HG03342 (cell line): ENCODE data around the gene MYO5B.

ENCODE experiments used
- ATAC-seq: cut with Tn5 transposase; IDR thresholded peaks from one replicate; pipeline ENCODE4 v1.9.1; 2021; ENCODE audit warnings: mild to moderate bottlenecking, moderate library complexity; ENCODE audit not compliant: unreplicated experiment

Gene MYO5B

DNA sequence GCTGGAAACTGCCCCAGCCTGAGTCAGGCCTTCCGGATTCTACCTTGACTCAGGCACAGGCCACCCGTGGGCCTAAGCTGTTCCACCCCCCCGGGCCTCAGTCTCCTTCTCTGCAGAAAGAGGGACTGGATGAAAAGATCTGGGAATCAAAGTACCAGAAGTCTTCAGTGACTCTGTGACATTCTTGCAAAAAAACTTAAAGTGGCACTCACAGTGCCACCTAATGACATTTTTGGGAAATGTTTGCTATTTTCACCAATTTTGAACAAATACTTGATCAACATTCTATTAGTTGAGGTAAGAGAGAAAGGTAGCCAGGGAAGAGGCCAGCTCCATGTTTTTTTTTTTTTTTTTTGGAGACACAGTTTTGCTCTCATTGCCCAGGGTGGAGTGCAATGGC is 333.3 kb downstream of the MYO5B start:
- ATAC-seq: no peak

DNA sequence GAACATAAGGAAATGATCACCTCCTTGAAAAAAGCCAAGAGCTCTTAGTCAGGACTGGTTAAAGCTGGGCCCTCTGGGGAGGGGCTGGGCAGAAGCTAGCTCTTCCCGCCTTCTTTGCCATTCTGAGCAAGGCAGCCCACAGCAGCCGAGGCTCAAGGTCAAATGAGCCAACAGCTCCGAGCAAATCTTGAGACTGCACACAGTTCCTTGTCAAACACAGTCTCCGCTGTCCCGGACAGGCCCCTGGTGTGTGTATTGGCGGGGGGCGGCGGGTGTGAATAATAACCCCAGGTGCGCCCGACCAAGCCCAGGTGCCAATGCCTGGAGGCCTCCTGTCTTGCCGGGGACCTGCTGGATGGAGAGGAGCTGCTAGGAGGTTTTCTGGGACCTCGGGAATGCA is 335.2 kb downstream of the MYO5B start:
- ATAC-seq: no peak

GRCh38 chr18:49859021-49859359 is 336.0 kb downstream of the MYO5B start:
- no peak for ATAC-seq

DNA sequence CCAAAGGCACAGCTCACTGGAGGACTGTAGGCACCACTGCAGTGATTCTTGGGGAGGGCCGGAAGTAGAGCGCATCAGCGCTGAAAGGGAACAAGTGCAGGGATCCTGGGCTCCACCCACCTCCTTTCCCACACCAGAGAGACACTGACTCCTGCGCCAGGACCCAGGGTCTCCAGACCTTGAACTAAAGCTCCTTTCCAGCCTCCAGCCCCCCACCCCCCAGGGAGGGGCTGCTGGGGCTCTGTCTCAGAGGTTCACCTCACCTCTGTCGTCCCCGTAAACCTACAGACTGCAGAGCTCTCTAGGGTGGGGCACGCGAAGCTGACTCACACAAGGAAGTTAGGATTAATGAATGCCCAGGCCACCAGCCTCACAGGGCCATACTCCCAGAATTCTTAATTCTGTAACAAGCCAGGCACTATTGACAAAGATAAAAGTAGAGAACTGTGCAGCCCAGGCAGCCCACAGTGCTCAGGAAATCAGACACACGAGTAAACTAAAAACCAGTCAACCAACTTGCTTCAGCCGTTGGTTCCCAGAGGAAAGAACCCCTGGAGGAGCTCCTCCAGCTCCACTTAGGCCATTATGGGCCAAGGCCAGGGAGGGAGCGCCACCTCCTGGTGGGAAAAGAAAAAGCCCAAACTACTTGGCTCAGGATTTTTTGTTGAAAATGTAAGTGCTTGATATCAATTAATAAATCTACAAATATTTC is 336.5 kb downstream of the MYO5B start:
- no peak for ATAC-seq

DNA sequence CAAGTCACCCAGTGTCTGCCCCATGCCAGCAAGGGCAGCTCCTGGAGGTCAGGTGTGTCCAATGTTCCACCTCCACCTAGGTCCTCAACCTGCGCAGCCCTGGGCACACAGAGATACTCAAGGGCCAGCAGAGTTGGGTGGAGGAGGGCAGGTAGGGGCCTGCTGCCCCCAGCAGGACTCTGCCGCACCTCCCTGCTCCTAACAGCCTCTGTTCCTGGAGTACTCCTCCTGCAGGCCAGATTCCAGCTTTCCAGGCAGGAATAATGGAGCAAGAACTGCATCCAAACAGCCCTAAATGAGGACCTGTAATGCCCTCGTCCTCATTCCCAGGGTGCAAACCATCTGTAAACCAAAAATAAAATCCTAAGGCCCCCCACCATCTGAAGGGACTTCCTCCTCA is 337.2 kb downstream of the MYO5B start:
- no peak for ATAC-seq

DNA sequence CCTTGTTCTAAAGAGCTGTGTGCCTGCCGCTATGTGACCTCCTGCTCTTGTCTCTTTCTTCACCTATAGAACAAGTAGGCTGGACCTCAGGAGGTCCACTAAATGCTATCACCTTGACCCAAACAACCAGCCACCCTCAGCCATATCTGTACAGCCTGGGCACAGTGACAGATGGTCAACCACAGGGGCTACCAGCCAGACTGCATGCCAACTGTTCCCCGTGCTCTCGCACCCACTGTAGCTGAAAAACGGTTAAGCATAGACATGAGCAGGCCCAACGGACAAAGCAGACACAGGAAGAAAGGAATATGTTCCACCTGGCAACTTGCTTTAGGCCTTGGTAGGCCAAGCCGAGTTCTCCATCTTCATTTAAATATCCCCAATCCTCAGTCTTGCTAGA is 338.5 kb downstream of the MYO5B start:
- no peak for ATAC-seq

GRCh38 chr18:49855711-49856415 is 339.1 kb downstream of the MYO5B start:
- ATAC-seq: no peak

DNA sequence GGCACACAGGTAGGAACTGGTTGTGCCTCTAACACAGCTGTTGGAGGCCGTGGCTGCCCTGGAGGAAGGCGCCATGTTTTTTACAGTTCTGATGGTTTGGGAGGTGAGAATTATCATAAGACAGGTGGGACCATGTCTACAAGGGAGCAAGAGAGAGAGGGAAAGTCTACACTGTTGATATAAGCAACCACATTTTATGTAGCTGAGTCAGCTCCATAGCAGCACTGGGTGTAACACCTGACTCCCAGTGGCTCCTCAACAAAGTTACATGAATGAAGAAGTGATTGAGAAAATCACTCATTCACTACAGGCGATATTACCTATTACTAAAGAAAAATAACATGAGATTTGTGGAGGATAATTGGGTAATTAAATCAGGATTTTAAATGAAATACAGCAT is 340.3 kb downstream of the MYO5B start:
- no peak for ATAC-seq

- no peak for ATAC-seq
Observed at GRCh38 chr18:49853436-49853835, 341.5 kb downstream of the MYO5B start.

DNA sequence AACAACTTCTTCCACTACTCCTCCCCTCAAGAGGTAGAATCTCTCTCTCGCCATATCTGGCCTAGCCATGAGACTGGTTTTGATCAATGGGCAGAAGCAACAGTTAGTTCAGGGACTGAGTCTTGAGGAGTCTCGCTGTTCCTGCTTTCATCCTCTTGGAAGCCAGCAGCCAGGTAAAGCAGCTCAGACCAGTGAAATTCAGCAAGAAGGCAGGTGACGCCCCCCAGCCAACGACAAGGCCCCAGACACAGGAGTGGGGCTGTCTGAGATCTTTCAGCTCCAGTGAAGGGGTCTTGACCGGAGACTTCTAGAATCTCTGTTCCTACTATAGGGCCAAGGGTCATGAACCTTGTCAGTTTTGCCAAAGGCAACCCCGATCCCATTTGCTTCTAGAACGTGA is 341.9 kb downstream of the MYO5B start:
- ATAC-seq: no peak

- no peak for ATAC-seq
Observed at GRCh38 chr18:49851624-49852023, 343.3 kb downstream of the MYO5B start.

DNA sequence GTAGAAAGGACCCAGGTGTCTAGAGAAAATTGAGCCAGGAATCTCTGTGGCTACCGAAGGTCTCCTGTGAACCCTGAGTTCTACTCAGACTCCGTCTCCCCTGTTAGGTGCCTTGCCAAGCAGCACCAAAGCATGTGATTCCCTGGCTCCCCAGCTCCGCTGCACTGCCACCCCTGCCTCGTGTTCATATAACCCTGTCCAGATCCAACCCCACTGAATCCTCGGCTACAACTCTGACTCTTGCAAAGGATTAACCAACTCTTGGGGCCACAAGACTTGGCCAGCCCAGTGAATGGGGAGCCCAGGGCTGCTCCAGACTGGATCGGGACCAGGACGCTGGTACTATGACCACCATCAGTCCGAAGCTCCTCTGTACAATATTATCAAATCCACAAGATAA is 344.3 kb downstream of the MYO5B start:
- no peak for ATAC-seq

- no peak for ATAC-seq
Observed at GRCh38 chr18:49849331-49850217, 345.4 kb downstream of the MYO5B start.

- ATAC-seq: no peak
Observed at GRCh38 chr18:49848115-49848514, 346.8 kb downstream of the MYO5B start.

DNA sequence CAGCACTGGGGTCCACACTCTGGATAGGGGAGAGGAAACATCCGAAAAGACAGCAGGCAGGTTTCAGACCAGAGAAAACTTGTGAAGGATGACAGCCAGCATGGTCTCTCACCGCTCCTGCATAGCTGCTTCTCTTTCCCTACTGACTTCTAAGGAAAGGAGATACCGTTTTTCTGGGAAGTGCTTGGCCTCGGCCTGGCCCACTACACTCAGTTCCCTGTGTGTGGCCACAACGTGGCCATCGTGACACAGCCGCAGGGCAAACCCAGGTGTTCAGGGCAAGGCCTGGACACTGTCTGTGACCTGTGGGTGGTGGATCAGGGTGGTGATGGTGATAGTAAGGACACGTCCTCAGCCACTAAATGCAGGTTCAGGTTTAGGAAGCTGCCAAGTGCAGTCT is 347.4 kb downstream of the MYO5B start:
- ATAC-seq: no peak

DNA sequence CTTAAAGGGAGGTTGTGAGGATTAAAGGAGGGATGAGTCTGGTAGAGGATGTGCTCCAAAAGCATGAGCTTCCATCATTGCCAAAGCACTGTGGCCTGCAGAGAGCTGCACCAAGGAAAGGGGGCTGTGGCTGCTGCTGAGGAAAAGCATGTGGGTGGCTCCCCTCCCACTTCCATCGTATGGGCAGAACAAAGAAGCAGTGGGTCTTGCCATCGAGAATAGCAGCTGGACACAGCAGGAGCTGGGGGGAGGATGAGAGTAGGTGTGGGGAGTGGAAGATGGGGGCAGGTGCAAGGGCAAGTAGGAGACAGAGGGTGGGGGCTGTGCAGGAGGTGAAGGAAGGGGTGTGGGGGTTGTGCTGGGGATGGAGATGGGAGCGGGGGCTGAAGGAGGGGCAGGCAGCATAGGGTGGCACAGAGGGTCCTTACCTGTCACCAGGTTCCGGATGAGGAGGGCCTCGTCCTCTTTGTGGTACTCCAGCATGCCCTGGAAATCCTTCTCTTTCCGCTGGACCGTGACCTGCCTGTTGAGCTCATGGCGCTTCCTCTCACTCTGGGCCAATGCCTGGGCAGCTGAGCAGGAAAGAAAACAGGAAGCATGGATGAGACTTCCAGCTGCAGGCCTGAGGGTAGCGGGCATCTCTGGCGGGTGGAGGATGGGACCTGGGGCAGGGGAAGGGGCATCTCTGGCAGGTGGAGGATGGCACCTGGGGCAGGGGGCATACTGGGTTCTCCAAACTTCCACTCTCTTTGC is 348.1 kb downstream of the MYO5B start:
- no peak for ATAC-seq

DNA sequence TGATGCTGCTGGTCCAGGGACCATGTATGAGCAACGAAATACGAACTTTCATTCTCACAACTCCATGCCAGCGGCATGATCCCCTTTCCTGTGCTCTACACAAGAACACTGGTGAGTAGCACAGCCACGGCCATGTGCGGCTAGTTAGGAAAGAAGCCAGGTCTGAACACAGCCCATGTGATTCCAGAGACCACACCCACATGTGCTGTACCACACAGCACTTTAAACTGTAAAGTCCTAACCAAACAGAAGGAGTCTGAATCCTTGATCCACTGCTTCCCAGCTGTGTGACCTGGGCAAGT is 348.6 kb downstream of the MYO5B start:
- ATAC-seq: no peak

DNA sequence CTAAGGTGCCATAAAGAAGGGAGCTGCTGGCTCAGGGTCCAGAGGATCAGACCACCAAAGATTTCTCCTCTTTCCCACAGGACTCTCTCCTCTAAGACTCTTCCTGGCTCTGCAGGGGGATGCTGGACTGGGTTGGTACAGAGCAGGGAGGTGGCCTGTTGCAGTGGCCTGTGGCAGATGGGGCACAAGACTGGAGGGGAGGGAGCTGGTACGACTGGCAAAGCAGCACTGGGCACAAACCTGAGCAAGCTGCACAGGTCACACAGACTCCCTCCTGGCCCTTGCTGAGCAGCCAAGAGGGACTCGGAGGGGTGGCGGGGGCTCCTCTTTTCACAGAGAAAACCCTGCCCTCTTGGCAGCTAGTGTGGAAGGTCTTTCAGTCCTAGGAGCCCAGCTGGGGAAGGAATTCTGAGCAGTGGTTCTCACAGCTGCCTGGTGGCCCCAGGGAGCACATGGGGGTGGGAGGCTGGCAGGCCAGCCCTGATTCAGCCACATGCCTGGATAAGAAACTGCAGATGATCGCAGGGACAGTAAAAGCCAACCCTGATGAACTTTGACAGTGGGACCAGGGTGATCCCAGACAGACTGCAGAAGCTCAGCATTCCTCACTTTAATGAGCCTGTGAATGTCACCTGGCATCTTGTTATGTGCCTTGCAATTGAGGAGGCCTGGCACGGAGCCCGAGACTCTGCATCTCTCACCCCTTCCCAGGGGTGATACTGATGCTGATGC is 349.2 kb downstream of the MYO5B start:
- ATAC-seq: no peak

DNA sequence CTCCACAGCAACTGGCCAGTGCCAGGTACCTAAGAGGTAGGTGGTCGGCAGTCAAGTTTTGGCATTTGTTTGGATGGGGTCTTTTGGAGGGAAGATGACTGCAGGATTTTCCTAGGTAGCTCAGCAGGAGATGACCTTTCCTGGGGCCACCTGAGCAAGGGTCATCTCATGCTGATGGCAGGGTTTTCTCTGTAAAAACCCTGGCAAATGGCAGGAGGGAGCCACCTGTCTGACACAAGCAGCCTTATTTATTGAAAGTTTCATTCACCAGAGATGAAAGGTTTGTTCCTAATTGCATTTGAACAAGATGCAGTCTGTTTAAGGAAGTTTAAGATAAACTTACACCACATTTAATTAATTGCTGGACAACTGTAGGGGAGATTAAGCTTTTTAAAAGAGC is 350.0 kb downstream of the MYO5B start:
- ATAC-seq: no peak

GRCh38 chr18:49843778-49844625 is 350.9 kb downstream of the MYO5B start:
- no peak for ATAC-seq
